Kidney (tissue), 14 donors: ENCODE results near the gene LRRC4C. TPM values are rescaled to one million over a fixed set of nuclear protein-coding genes. Genes with fewer than 3 reads are reported as not detected.

ENCODE experiments used
- DNase-seq, 5 donors: peaks; one replicate each; pipeline ENCODE4 v3.0.0-alpha.2; 2013 to 2020
- FAIRE-seq: peaks from 2 replicates; lab custom pipeline; 2012; peaks lifted over from hg19 to GRCh38; lab: Jason Lieb, UNC
- H3K27ac ChIP-seq, 2 donors: one replicate each; pipeline ENCODE4 v1.7.0; 2013; ENCODE audit warnings: low read depth in 2 of 2, low read length in 2 of 2, inconsistent platforms in 1 of 2
- H3K27me3 ChIP-seq: one replicate; pipeline ENCODE4 v1.7.1; 2013; ENCODE audit warnings: low read length, inconsistent platforms; ENCODE audit not compliant: control insufficient read depth, insufficient read depth
- H3K36me3 ChIP-seq, 3 donors: one replicate each; pipeline versions ENCODE4 v1.7.0 to v1.7.1; 2013; ENCODE audit warnings: low read length in 3 of 3, control low read depth in 1 of 3, inconsistent platforms in 1 of 3; ENCODE audit not compliant: insufficient read depth in 3 of 3, control insufficient read depth in 2 of 3
- H3K4me1 ChIP-seq, 3 donors: one replicate each; pipeline versions ENCODE4 v1.7.0 to v1.7.1; 2013; ENCODE audit warnings: low read length in 3 of 3, inconsistent platforms in 1 of 3, low read depth in 1 of 3; ENCODE audit not compliant: control insufficient read depth in 2 of 3, insufficient read depth in 2 of 3
- H3K4me3 ChIP-seq, 3 donors: one replicate each; pipeline versions ENCODE4 v1.7.0 to v1.8.1; 2013; ENCODE audit warnings: low read length in 3 of 3, control low read depth in 1 of 3, inconsistent platforms in 1 of 3
- H3K9ac ChIP-seq, 3 donors: one replicate each; pipeline versions ENCODE4 v1.7.0 to v1.7.1; 2013; ENCODE audit warnings: low read length in 3 of 3, control low read depth in 1 of 3, inconsistent platforms in 1 of 3
- H3K9me3 ChIP-seq, 3 donors: one replicate each; pipeline versions ENCODE4 v1.7.0 to v1.7.1; 2013; ENCODE audit warnings: low read length in 3 of 3, control low read depth in 1 of 3, inconsistent platforms in 1 of 3; ENCODE audit not compliant: control insufficient read depth in 2 of 3, insufficient read depth in 1 of 3
- CTCF ChIP-seq: IDR thresholded peaks from 3 replicates; pipeline ENCODE4 v1.5.1; 2012; ENCODE audit warnings: mild to moderate bottlenecking, moderate library complexity, borderline replicate concordance; ENCODE audit not compliant: insufficient read depth; ENCODE audit errors: extremely low read depth
- intact Hi-C: fragments of 100-400 bp; cut with DNase I; formaldehyde crosslinking; loops from one replicate; pipeline ENCODE4 v1.11.1; 2022
- polyA plus RNA-seq: library from polyadenylated mRNA; stranded (reverse); fragments of 350-450 nt; fragmentation: Illumina TruSeq; extraction: RNeasy Lipid Tissue Mini Kit (QIAGEN cat#74804); gene quantifications from one replicate; pipeline ENCODE4 v1.2.3, GENCODE V29; 2014; ENCODE audit warnings: low read depth, low replicate concordance; ENCODE audit not compliant: insufficient read depth
- total RNA-seq: library from RNA; stranded (reverse); fragmentation: NEBNext Ultra II Directional; extraction: Animal tissue kit (Norgen Biotek cat#: 25700); gene quantifications from one replicate; pipeline ENCODE4 v1.2.1, GENCODE V29; 2021
- donor health status: control.
- donor health status: control.
- donor health status: control.
- donor health status: control.
- donor health status: control.
- donor health status: DM: yes; HTN: yes; CAD: no.
- donor health status: Normal renal cell carcinoma (clear cell type).

Gene LRRC4C
- total and polyA plus RNA-seq, 2 donors from 2014 or later: 0.26 to 1.6 TPM

GRCh38 chr11:40388097-40388818 is 1071.2 kb downstream of the LRRC4C start:
- Histone ChIP-seq H3K9me3 (no peaks in the 10 kb centered on the region), H3K4me3 (peak overlapping the region in 1 of 3 donors; percentile 7), H3K27me3 (no peaks in the 10 kb centered on the region), H3K36me3 (no peaks in the 10 kb centered on the region), H3K27ac (no peak overlapping the region), H3K9ac (no peak overlapping the region), H3K4me1 (peaks cover 0 to 6% (median 2%) of the 10 kb centered on the region in 3 donors)
- DNase-seq (no peak), FAIRE-seq (no peak)
- intact Hi-C loops: no loop called here
- no peak for TF ChIP-seq CTCF

GRCh38 chr11:40387240-40387980 is 1072.0 kb downstream of the LRRC4C start:
- intact Hi-C loops: no loop called here
- FAIRE-seq: peak; percentile 94
- H3K27me3 ChIP-seq: no peaks in the 10 kb centered on the region
- peak in 1 of 5 donors; percentile 8 for DNase-seq
- H3K9me3 ChIP-seq: no peaks in the 10 kb centered on the region
- peaks cover 0 to 6% (median 2%) of the 10 kb centered on the region in 3 donors for H3K4me1 ChIP-seq
- peak overlapping the region in 2 of 3 donors; percentile 6 to 7 for H3K4me3 ChIP-seq
- peak overlapping the region in 1 of 2 donors; percentile 47 for H3K27ac ChIP-seq
- H3K9ac ChIP-seq: no peak overlapping the region
- no peaks in the 10 kb centered on the region for H3K36me3 ChIP-seq
- no peak for TF ChIP-seq CTCF

- no peak for TF ChIP-seq CTCF
- Histone ChIP-seq H3K4me1 (peaks cover 0 to 6% (median 2%) of the 10 kb centered on the region in 3 donors), H3K9ac (no peak overlapping the region), H3K27ac (no peak overlapping the region), H3K27me3 (no peaks in the 10 kb centered on the region), H3K36me3 (no peaks in the 10 kb centered on the region), H3K9me3 (no peaks in the 10 kb centered on the region), H3K4me3 (no peak overlapping the region)
- FAIRE-seq (no peak), DNase-seq (no peak)
- intact Hi-C loops: no loop called here
Measured at GRCh38 chr11:40384991-40385390, 1074.5 kb downstream of the LRRC4C start.
